ENCODE data around the gene SPATA20. TPM values are rescaled to one million over a fixed set of nuclear protein-coding genes. Genes with fewer than 3 reads are reported as not detected.

Gene SPATA20
- total RNA-seq, 2 experiments from 2014 or later, result 7.9 to 8.3 TPM

DNA sequence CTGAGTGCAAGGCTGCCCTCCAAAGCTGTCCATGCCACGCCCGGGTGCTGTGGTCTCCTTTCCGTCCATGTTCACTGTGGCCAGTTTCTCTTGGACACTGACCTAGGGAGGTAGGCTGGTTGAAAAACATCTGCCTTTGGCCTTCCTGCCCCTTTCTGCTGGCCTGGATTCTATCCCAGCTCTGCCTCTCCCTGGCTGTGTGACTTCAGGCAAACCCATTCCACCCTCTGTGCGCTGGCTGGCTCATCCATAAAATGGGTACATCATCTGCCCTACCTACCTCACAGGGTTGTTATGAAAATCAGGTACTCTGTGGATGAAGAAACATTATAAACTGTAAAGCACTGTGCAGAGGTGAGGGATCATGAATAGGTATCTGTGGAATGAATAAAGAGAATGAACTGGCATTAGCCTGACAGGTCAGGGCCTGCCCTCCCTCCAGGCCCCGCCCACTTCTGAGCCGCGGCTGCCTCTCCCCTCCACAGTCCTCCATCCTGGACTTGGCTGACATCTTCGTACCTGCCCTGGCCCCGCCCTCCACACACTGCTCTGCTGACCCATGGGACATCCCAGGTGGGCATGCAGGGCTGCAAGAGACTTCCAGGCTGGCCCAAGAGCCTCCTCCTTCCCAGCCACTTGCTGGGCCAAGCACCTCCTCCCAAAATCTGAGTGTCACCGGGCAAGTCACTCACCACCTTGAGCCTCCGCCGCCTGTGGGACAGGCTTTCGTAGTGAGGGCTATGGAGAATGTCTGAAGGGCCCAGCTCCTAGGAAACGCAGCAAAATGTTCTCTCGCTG, 7.0 kb upstream of the SPATA20 start:
- Histone ChIP-seq H4K20me1 (ENCODE audit: insufficient read depth, low read length) (no peaks in the 10 kb centered on the region), H3K79me2 (ENCODE audit: insufficient read depth, low read depth, low read length) (no peaks in the 10 kb centered on the region), H3K36me3 (ENCODE audit: insufficient read depth, low read length) (no peaks in the 10 kb centered on the region), H3K9me2 (ENCODE audit: insufficient read depth, low read length) (no peaks in the 10 kb centered on the region), H3K4me3 (ENCODE audit: low read depth, low read length, poor library complexity, severe bottlenecking) (no peak overlapping the region), H2AFZ (ENCODE audit: low read length) (no peak overlapping the region), H3K4me1 (ENCODE audit: insufficient read depth, low read length, poor library complexity, severe bottlenecking) (peaks cover 12% of the 10 kb centered on the region), H3K27ac (ENCODE audit: low read depth, low read length, poor library complexity, severe bottlenecking) (no peak overlapping the region), H3K9me3 (ENCODE audit: low read length) (no peaks in the 10 kb centered on the region), H3K4me2 (ENCODE audit: low read length) (no peak overlapping the region)
- CTCF ChIA-PET (ENCODE audit: unreplicated experiment), result no interaction called here
- BruUV-seq (replicated peaks), result no TSS peak
- POLR2A ChIA-PET, result no interaction called here
- intact Hi-C loops (cut with micrococcal nuclease; ENCODE audit: unreplicated experiment), result loop anchor here (10.0 kb wide), 1 partner anchor 225 kb away; the partner anchor contains the start of gene ANKRD40CL
- no peak for TF ChIP-seq EZH2phosphoT487 (IDR thresholded peaks at IDR 0.05; ENCODE audit: borderline replicate concordance, low read depth, low read length)
- no peak for TF ChIP-seq CTCF (conservative IDR thresholded peaks at IDR 0.05; ENCODE audit: low read length)
- DNase-seq (ENCODE audit: low spot score), result no peak

- no peak for TF ChIP-seq EZH2phosphoT487 (IDR thresholded peaks at IDR 0.05; ENCODE audit: borderline replicate concordance, low read depth, low read length)
- Histone ChIP-seq H3K36me3 (ENCODE audit: insufficient read depth, low read length) (no peaks in the 10 kb centered on the region), H2AFZ (ENCODE audit: low read length) (no peak overlapping the region), H3K4me2 (ENCODE audit: low read length) (peak overlapping the region; percentile 84), H3K4me3 (ENCODE audit: low read depth, low read length, poor library complexity, severe bottlenecking) (no peak overlapping the region), H3K4me1 (ENCODE audit: insufficient read depth, low read length, poor library complexity, severe bottlenecking) (peaks cover 12% of the 10 kb centered on the region), H3K9me2 (ENCODE audit: insufficient read depth, low read length) (no peaks in the 10 kb centered on the region), H3K9me3 (ENCODE audit: low read length) (no peaks in the 10 kb centered on the region), H3K79me2 (ENCODE audit: insufficient read depth, low read depth, low read length) (no peaks in the 10 kb centered on the region), H3K27ac (ENCODE audit: low read depth, low read length, poor library complexity, severe bottlenecking) (no peak overlapping the region), H4K20me1 (ENCODE audit: insufficient read depth, low read length) (no peaks in the 10 kb centered on the region)
- intact Hi-C loops (cut with micrococcal nuclease; ENCODE audit: unreplicated experiment), result loop anchor here (10.0 kb wide), 1 partner anchor 224 kb away; the partner anchor contains the start of gene ANKRD40CL
- CTCF ChIA-PET (ENCODE audit: unreplicated experiment), result interaction anchor here (0.6 kb wide), 1 partner anchor 374 kb away, joined by 3 read pairs; no protein-coding TSS in a partner anchor
- DNase-seq (ENCODE audit: low spot score), result no peak
- no TSS peak for BruUV-seq (replicated peaks)
- POLR2A ChIA-PET, result no interaction called here
Observed at GRCh38 chr17:50540560-50541401, 6.2 kb upstream of the SPATA20 start.

DNA sequence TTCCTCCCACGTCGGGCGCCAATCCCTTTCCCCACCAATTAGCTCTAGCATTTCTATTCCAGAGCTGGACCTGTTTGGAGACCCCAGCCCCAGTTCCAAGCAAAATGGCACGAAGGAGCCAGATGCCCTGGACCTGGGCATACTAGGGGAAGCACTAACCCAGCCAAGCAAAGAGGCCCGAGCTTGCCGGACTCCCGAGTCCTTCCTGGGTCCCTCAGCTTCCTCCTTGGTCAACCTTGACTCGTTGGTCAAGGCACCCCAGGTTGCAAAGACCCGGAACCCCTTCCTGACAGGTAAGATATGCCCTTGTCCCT, 5.6 kb upstream of the SPATA20 start:
- intact Hi-C loops (cut with micrococcal nuclease; ENCODE audit: unreplicated experiment), result loop anchor here (10.0 kb wide), 1 partner anchor 223 kb away; the partner anchor contains the start of gene ANKRD40CL
- ChIA-PET CTCF (ENCODE audit: unreplicated experiment) (interaction anchor here (0.6 kb wide), 1 partner anchor 373 kb away, joined by 3 read pairs; no protein-coding TSS in a partner anchor), POLR2A (interaction anchor here (0.6 to 0.8 kb wide), 2 partner anchors 15 to 34 kb away, joined by 3 read pairs; no protein-coding TSS in a partner anchor)

More for the DNA sequence above, 5.6 kb upstream of the SPATA20 start:
- Histone ChIP-seq H3K79me2 (ENCODE audit: insufficient read depth, low read depth, low read length) (no peaks in the 10 kb centered on the region), H3K4me1 (ENCODE audit: insufficient read depth, low read length, poor library complexity, severe bottlenecking) (peaks cover 12% of the 10 kb centered on the region), H3K36me3 (ENCODE audit: insufficient read depth, low read length) (no peaks in the 10 kb centered on the region), H3K27ac (ENCODE audit: low read depth, low read length, poor library complexity, severe bottlenecking) (no peak overlapping the region), H3K4me2 (ENCODE audit: low read length) (peak overlapping the region; percentile 84), H2AFZ (ENCODE audit: low read length) (peak overlapping the region; percentile 89), H4K20me1 (ENCODE audit: insufficient read depth, low read length) (no peaks in the 10 kb centered on the region), H3K4me3 (ENCODE audit: low read depth, low read length, poor library complexity, severe bottlenecking) (peak overlapping the region; percentile 67), H3K9me2 (ENCODE audit: insufficient read depth, low read length) (no peaks in the 10 kb centered on the region), H3K9me3 (ENCODE audit: low read length) (no peaks in the 10 kb centered on the region)
- BruUV-seq (replicated peaks), result no TSS peak
- TF ChIP-seq CTCF (conservative IDR thresholded peaks at IDR 0.05; ENCODE audit: low read length) (no peak), EZH2phosphoT487 (IDR thresholded peaks at IDR 0.05; ENCODE audit: borderline replicate concordance, low read depth, low read length) (no peak)
- no peak for DNase-seq (ENCODE audit: low spot score)

All from OCI-LY7 (cell line).